ENCODE data around the gene RGS12.

The RGS12 gene, protein sequence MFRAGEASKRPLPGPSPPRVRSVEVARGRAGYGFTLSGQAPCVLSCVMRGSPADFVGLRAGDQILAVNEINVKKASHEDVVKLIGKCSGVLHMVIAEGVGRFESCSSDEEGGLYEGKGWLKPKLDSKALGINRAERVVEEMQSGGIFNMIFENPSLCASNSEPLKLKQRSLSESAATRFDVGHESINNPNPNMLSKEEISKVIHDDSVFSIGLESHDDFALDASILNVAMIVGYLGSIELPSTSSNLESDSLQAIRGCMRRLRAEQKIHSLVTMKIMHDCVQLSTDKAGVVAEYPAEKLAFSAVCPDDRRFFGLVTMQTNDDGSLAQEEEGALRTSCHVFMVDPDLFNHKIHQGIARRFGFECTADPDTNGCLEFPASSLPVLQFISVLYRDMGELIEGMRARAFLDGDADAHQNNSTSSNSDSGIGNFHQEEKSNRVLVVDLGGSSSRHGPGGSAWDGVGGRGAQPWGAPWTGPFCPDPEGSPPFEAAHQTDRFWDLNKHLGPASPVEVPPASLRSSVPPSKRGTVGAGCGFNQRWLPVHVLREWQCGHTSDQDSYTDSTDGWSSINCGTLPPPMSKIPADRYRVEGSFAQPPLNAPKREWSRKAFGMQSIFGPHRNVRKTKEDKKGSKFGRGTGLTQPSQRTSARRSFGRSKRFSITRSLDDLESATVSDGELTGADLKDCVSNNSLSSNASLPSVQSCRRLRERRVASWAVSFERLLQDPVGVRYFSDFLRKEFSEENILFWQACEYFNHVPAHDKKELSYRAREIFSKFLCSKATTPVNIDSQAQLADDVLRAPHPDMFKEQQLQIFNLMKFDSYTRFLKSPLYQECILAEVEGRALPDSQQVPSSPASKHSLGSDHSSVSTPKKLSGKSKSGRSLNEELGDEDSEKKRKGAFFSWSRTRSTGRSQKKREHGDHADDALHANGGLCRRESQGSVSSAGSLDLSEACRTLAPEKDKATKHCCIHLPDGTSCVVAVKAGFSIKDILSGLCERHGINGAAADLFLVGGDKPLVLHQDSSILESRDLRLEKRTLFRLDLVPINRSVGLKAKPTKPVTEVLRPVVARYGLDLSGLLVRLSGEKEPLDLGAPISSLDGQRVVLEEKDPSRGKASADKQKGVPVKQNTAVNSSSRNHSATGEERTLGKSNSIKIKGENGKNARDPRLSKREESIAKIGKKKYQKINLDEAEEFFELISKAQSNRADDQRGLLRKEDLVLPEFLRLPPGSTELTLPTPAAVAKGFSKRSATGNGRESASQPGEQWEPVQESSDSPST (N-terminal part only)

DNA sequence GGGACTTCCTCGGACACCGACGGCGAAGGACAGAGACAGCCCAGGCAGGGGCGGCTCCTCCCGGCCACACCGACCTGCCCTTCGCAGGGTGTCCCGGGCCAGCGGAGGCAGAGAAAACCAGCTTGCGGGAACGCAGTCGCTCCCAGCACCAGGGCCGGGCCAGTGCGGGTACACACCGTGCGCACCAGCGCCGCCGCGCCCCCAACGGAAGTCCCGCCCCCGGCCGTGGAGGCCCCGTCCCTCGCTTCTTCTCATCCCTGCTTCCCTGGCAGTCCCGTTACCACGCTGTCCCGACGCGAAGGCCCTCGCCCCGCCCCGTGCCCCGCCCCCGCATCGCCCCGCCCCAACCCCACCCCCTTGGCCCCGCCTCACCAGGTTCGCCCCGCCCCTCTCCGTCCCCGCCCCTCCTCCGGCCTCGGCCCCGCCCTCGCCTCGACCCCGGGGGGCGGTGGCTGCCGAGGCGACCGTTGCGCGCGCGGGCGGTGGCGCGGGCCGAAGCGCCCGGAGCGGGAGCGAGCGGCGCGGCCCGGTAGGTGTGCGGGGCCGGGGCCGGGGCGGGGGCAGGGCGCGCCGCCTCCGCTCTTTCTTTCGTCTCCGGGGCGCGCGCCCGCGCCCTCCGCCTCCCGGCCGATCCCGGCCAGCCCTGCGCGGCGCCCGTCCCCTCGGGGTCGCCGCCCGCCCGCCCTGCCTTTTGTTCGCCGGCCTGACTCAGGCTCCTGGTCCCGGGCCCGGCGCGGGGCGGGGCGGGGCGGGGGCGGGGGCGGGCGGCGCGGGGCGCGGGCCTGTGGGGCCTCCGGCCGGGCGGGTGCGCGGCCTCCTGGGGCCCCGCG lies at the start of gene RGS12:
Gene RGS12 (plus strand): TSS at position 451 of the 830 bp plus-strand sequence. CDS start 23,150 bp downstream, outside the sequence.
- Histone ChIP-seq H3K9me3 (ENCODE audit: low read length) (no peaks in the 10 kb centered on the region), H3K4me3 (ENCODE audit: low read depth, low read length, poor library complexity, severe bottlenecking) (peak within 1 kb of the TSS; percentile 57), H3K9me2 (ENCODE audit: low read depth, low read length) (no peaks in the 10 kb centered on the region), H3K4me2 (ENCODE audit: low read length) (peak within 1 kb of the TSS; percentile 64), H3K27me3 (ENCODE audit: insufficient read depth, low read length) (no peaks in the 10 kb centered on the region), H3K27ac (ENCODE audit: low read depth, low read length, poor library complexity, severe bottlenecking) (no peak within 1 kb of the TSS), H3K36me3 (ENCODE audit: insufficient read depth, low read length) (no peaks in the 10 kb centered on the region; the same call in 1 of the 2 replicates), H4K20me1 (ENCODE audit: insufficient read depth, low read length) (no peaks in the 10 kb centered on the region), H3K4me1 (ENCODE audit: insufficient read depth, low read length, severe bottlenecking) (peaks cover 5% of the 10 kb centered on the region), H2AFZ (ENCODE audit: low read length) (no peak within 1 kb of the TSS), H3F3A (ENCODE audit: insufficient read depth, low read length) (no peaks in the 10 kb centered on the region), H3K9ac (ENCODE audit: low read length) (peak within 1 kb of the TSS; percentile 45; the same call in 1 of the 2 replicates), H3K79me2 (ENCODE audit: insufficient read depth, low read length) (no peaks in the 10 kb centered on the region)
- TF ChIP-seq, protein P1, sequence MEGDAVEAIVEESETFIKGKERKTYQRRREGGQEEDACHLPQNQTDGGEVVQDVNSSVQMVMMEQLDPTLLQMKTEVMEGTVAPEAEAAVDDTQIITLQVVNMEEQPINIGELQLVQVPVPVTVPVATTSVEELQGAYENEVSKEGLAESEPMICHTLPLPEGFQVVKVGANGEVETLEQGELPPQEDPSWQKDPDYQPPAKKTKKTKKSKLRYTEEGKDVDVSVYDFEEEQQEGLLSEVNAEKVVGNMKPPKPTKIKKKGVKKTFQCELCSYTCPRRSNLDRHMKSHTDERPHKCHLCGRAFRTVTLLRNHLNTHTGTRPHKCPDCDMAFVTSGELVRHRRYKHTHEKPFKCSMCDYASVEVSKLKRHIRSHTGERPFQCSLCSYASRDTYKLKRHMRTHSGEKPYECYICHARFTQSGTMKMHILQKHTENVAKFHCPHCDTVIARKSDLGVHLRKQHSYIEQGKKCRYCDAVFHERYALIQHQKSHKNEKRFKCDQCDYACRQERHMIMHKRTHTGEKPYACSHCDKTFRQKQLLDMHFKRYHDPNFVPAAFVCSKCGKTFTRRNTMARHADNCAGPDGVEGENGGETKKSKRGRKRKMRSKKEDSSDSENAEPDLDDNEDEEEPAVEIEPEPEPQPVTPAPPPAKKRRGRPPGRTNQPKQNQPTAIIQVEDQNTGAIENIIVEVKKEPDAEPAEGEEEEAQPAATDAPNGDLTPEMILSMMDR (IDR thresholded peaks at IDR 0.05; ENCODE audit: low read length), result no peak
- no peak for TF ChIP-seq EZH2 (IDR thresholded peaks at IDR 0.05; ENCODE audit: borderline replicate concordance, low read length)

DNA sequence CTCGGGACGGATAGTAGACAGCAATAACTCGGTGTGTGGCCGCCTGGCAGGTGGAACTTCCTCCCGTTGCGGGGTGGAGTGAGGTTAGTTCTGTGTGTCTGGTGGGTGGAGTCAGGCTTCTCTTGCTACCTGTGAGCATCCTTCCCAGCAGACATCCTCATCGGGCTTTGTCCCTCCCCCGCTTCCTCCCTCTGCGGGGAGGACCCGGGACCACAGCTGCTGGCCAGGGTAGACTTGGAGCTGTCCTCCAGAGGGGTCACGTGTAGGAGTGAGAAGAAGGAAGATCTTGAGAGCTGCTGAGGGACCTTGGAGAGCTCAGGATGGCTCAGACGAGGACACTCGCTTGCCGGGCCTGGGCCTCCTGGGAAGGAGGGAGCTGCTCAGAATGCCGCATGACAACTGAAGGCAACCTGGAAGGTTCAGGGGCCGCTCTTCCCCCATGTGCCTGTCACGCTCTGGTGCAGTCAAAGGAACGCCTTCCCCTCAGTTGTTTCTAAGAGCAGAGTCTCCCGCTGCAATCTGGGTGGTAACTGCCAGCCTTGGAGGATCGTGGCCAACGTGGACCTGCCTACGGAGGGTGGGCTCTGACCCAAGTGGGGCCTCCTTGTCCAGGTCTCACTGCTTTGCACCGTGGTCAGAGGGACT lies 49.6 kb upstream of the RGS12 start:
- no peak overlapping the region for H2AFZ ChIP-seq (ENCODE audit: low read length)
- no peaks in the 10 kb centered on the region for H3F3A ChIP-seq (ENCODE audit: insufficient read depth, low read length)
- TF ChIP-seq EZH2 (IDR thresholded peaks at IDR 0.05; ENCODE audit: borderline replicate concordance, low read length), result no peak
- TF ChIP-seq, protein P1 (IDR thresholded peaks at IDR 0.05; ENCODE audit: low read length), result no peak
- H3K9me2 ChIP-seq (ENCODE audit: low read depth, low read length), result no peaks in the 10 kb centered on the region
- H3K36me3 ChIP-seq (ENCODE audit: insufficient read depth, low read length), result no peaks in the 10 kb centered on the region
- H3K9ac ChIP-seq (ENCODE audit: low read length), result no peak overlapping the region
- no peaks in the 10 kb centered on the region for H4K20me1 ChIP-seq (ENCODE audit: insufficient read depth, low read length)
- no peak overlapping the region for H3K4me2 ChIP-seq (ENCODE audit: low read length)
- H3K79me2 ChIP-seq (ENCODE audit: insufficient read depth, low read length), result no peaks in the 10 kb centered on the region
- H3K27me3 ChIP-seq (ENCODE audit: insufficient read depth, low read length), result no peaks in the 10 kb centered on the region
- no peak overlapping the region for H3K4me3 ChIP-seq (ENCODE audit: low read depth, low read length, poor library complexity, severe bottlenecking)
- H3K9me3 ChIP-seq (ENCODE audit: low read length), result no peaks in the 10 kb centered on the region
- H3K4me1 ChIP-seq (ENCODE audit: insufficient read depth, low read length, severe bottlenecking), result no peaks in the 10 kb centered on the region
- no peak overlapping the region for H3K27ac ChIP-seq (ENCODE audit: low read depth, low read length, poor library complexity, severe bottlenecking)

Data from OCI-LY1 (cell line).